Measurements from ENCODE around the gene ABCD2. TPM values are rescaled to one million over a fixed set of nuclear protein-coding genes. Genes with fewer than 3 reads are reported as not detected.

ABCD2 gene
- polyA plus RNA-seq, 1 donor from 2014 or later = 0.43 TPM

- H3K36me3 ChIP-seq (ENCODE audit: insufficient read depth, low read length) = no peaks in the 10 kb centered on the region
Observed at GRCh38 chr12:39643052-39643451, 23.4 kb upstream of the ABCD2 start.

GRCh38 chr12:39638840-39639239 lies 19.2 kb upstream of the ABCD2 start:
- Histone ChIP-seq H3K36me3 (ENCODE audit: insufficient read depth, low read length) (no peaks in the 10 kb centered on the region), H3K9me2 (ENCODE audit: insufficient read depth, low read length) (no peaks in the 10 kb centered on the region), H3F3A (ENCODE audit: insufficient read depth, low read length, poor library complexity, severe bottlenecking) (no peaks in the 10 kb centered on the region), H3K27ac (ENCODE audit: low read length) (no peak overlapping the region), H4K20me1 (ENCODE audit: insufficient read depth) (no peaks in the 10 kb centered on the region), H2AFZ (ENCODE audit: low read depth, low read length) (no peak overlapping the region), H3K9ac (ENCODE audit: low read length) (no peak overlapping the region), H3K79me2 (replicated peaks; ENCODE audit: insufficient read depth, low read length) (no peaks in the 10 kb centered on the region), H3K4me2 (ENCODE audit: low read length) (no peak overlapping the region), H3K27me3 (ENCODE audit: insufficient read depth, low read depth, low read length) (no peaks in the 10 kb centered on the region), H3K9me3 (ENCODE audit: low read length) (no peaks in the 10 kb centered on the region), H3K4me3 (ENCODE audit: low read length) (no peak overlapping the region)
- no peak for TF ChIP-seq POLR2AphosphoS5 (IDR thresholded peaks at IDR 0.05)
- TF ChIP-seq CTCF (IDR thresholded peaks at IDR 0.05; ENCODE audit: poor library complexity, severe bottlenecking) = no peak
- no peak for TF ChIP-seq EP300 (conservative IDR thresholded peaks at IDR 0.05; ENCODE audit: poor library complexity, severe bottlenecking)
- no peak for TF ChIP-seq REST (IDR thresholded peaks at IDR 0.05; ENCODE audit: borderline replicate concordance)
- TF ChIP-seq TAF1 (IDR thresholded peaks at IDR 0.05; ENCODE audit: low read depth) = no peak

More at GRCh38 chr12:39643052-39643451, 23.4 kb upstream of the ABCD2 start:
- no peaks in the 10 kb centered on the region for H3K27me3 ChIP-seq (ENCODE audit: insufficient read depth, low read depth, low read length)
- no peaks in the 10 kb centered on the region for H3K9me2 ChIP-seq (ENCODE audit: insufficient read depth, low read length)
- no peak for TF ChIP-seq POLR2AphosphoS5 (IDR thresholded peaks at IDR 0.05)
- H4K20me1 ChIP-seq (ENCODE audit: insufficient read depth) = no peaks in the 10 kb centered on the region
- H3K4me2 ChIP-seq (ENCODE audit: low read length) = no peak overlapping the region
- H3K9ac ChIP-seq (ENCODE audit: low read length) = no peak overlapping the region
- no peaks in the 10 kb centered on the region for H3K79me2 ChIP-seq (replicated peaks; ENCODE audit: insufficient read depth, low read length)
- H3K4me3 ChIP-seq (ENCODE audit: low read length) = no peak overlapping the region
- H3K9me3 ChIP-seq (ENCODE audit: low read length) = no peaks in the 10 kb centered on the region
- H3F3A ChIP-seq (ENCODE audit: insufficient read depth, low read length, poor library complexity, severe bottlenecking) = no peaks in the 10 kb centered on the region
- no peak overlapping the region for H3K27ac ChIP-seq (ENCODE audit: low read length)
- H2AFZ ChIP-seq (ENCODE audit: low read depth, low read length) = no peak overlapping the region

- Histone ChIP-seq H3F3A (ENCODE audit: insufficient read depth, low read length, poor library complexity, severe bottlenecking) (no peaks in the 10 kb centered on the region), H2AFZ (ENCODE audit: low read depth, low read length) (no peak overlapping the region), H3K9ac (ENCODE audit: low read length) (no peak overlapping the region), H3K4me3 (ENCODE audit: low read length) (no peak overlapping the region), H3K9me3 (ENCODE audit: low read length) (no peaks in the 10 kb centered on the region), H3K27ac (ENCODE audit: low read length) (no peak overlapping the region), H3K9me2 (ENCODE audit: insufficient read depth, low read length) (no peaks in the 10 kb centered on the region), H3K27me3 (ENCODE audit: insufficient read depth, low read depth, low read length) (no peaks in the 10 kb centered on the region), H3K4me2 (ENCODE audit: low read length) (no peak overlapping the region), H4K20me1 (ENCODE audit: insufficient read depth) (no peaks in the 10 kb centered on the region), H3K79me2 (replicated peaks; ENCODE audit: insufficient read depth, low read length) (no peaks in the 10 kb centered on the region), H3K36me3 (ENCODE audit: insufficient read depth, low read length) (no peaks in the 10 kb centered on the region)
- TF ChIP-seq REST (IDR thresholded peaks at IDR 0.05; ENCODE audit: borderline replicate concordance) (no peak), EZH2 (IDR thresholded peaks at IDR 0.05; ENCODE audit: borderline replicate concordance, insufficient read depth, low read length, poor library complexity, severe bottlenecking) (no peak), RAD21 (conservative IDR thresholded peaks at IDR 0.05) (no peak), TAF1 (IDR thresholded peaks at IDR 0.05; ENCODE audit: low read depth) (no peak), MXI1 (conservative IDR thresholded peaks at IDR 0.05; ENCODE audit: poor library complexity, severe bottlenecking) (no peak), CTCF (IDR thresholded peaks at IDR 0.05; ENCODE audit: poor library complexity, severe bottlenecking) (no peak), POLR2AphosphoS5 (IDR thresholded peaks at IDR 0.05) (no peak), EP300 (conservative IDR thresholded peaks at IDR 0.05; ENCODE audit: poor library complexity, severe bottlenecking) (no peak), SMC3 (conservative IDR thresholded peaks at IDR 0.05; ENCODE audit: poor library complexity) (no peak)
Observed at GRCh38 chr12:39638178-39638577, 18.6 kb upstream of the ABCD2 start.
